Activated T-helper 9 cell treated with anti-CD3 and anti-CD28 coated beads, Interleukin-2, amount 50 U/mL, for 16 hours (primary cell): ENCODE results near the gene C9orf40.
A peak's percentile ranks its signal among the peaks of the same experiment; 100 is the strongest.

Source experiments
- DNase-seq: peaks from one replicate; pipeline ENCODE4 v3.0.0-alpha.2; 2020; ENCODE audit warnings: low read depth

Gene C9orf40

DNA sequence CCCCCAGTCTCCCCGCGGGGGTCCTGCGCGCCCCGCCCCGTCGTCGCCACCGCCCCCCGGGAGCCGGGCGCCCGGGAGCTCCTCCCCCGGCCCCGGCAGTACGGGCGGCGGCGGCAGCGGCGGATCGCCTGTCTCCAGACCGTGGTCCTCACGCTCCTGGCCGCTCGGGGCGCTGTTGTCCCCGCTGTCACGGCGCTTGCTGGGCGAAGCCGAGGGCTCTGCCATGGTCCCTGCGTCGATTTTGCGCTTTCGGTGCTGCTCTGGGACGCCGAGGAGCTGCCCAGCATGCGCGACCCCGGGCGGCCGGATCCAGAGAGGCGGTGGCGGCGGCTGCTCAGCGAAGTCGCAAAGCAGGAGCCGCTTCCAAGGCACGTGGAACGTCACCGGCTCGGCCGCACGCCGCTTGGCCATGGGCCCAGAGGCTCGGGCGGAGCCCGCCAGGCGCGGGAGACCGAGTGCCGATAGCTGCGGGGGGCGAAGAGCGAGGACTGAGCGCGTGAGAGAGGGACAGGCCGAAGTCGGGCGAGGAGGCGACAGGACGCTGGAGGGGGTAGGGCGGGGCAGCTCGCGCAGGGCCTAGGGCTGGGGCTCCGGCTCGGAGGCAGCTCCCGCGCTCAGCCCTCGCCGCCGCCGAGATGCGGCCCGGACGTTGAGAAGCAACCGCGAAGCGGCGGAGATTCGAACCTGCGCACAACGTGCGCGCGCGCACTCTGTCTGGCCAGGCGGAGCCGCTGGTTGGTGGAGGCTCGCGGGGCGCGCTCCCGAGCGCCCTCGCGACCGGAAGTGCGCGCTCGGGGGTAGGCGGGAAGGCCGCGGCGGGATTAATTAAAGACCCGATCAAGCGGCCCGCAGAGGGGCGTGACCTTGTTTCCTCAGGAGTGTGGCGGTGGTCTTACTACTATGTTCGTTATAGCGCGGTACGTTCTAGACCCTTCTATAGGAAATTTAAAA is at the start of gene C9orf40:
TSS of gene C9orf40 (minus strand) at position 712 of the 951 bp plus-strand sequence. CDS start at position 411, 301 bp downstream.
- DNase-seq, result peak; percentile 87

- DNase-seq, result no peak
Observed at GRCh38 chr9:75001719-75002421, 49.2 kb upstream of the C9orf40 start.

- DNase-seq, result no peak
Observed at GRCh38 chr9:75000835-75001234, 48.1 kb upstream of the C9orf40 start.

DNA sequence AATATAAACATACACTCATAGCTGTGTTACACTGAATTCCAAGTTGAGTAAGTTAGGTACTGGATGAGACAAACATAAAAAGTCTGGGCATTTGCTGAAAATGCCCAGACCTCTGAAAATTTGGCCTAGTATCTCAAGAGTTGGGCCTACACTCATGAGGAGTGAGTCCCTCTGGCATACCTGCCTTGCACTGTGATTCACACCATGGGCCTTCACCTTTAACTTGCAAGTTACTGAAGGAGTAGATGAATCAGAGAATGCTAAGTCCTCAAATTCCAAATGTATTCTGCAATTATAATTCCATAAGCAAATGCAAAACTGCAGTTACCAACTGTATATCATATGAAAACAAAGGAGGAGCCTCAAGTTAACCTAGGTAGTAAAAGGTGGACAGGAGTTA is 32.3 kb upstream of the C9orf40 start:
- no peak for DNase-seq

DNA sequence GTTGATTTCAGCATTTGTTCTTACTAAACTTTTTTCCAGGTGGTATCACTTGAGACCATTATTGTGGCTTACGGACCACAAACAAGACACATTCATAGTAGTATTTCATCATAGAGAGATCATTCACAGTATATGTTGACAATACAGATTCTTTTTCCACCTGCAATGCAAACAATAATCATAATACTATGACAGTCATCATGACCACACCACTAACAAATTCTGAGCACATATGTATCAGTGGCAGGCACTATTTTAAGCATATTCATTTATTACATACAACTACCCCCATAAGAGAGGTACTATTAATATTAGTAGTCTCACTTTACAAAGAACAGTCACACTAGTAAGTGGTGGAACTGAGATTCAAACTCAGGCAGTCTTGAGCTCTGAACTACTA is 31.0 kb upstream of the C9orf40 start:
- DNase-seq, result no peak

DNA sequence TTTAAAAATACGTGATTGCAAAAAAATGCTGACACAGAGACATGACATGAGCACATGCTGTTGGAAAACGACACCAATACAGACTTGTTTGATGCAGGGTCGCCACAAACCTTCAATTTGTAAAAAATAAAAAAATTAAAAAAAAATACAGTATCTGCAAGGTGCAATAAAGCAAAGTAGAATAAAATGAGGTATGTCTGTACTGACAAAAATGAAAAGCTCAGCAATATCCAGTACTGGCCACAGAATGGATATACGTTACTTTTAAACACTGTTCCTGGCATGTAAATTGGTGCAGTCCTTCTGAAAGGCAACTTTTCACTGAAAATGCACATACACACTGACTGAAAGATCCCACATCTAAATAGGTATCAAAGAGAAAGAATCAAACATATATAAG is 27.1 kb upstream of the C9orf40 start:
- DNase-seq, result no peak

- DNase-seq, result no peak
Observed at GRCh38 chr9:74977287-74977686, 24.6 kb upstream of the C9orf40 start.

DNA sequence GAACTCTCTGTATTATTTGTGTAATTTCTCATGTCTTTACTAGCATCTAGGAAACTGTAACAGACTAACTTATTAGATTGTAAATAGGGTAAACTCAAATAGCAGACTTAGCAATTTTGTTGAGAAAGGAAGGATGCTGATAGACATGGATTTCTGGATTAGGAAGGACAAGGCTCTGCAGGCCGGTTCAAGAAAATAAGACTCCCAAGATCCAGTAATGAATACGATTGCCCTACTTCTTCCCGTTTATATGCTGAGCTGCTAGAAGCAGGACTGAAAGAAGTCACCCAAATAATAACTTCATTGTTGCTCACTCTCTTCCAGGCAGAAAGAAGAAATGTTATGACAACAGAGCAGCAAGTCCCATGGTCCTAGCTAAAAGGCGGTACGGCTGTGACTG is 22.8 kb upstream of the C9orf40 start:
- DNase-seq, result no peak

DNA sequence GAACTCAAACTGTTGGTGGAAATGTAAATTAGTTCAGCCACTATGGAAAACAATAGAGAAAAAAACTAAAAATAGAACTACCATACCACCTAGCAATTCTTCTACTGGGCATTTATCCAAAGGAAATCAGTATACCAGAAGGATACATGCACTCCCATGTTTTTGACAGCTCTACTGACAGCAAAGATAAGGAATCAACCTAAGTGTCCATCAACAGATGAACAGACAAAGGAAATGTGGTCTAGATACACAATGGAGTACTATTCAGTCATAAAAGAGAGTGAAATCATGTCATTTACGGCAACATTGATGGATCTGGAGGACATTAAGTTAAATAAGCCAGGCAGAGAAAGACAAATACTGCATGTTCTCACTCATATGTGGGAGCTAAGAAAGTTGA is 21.8 kb upstream of the C9orf40 start:
- no peak for DNase-seq

DNA sequence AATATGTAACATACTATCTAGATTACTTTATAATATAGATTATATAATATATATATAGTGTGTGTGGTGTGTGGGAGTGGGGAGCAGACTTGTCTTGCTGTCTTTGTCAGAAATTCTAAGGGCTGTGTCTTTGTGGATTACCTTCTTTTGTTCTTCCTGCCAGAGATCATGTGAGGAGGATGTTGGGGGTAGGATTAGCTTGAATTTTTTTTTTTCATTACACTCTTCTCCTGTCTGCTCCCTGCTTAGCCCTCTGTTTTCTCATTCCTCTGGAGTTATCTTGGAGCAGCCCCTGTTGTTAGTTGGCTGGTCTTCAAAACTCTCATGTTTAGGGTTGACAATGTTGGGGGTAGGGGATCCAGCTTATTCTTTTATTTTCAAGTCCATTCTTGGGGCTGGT is 21.0 kb upstream of the C9orf40 start:
- no peak for DNase-seq

- no peak for DNase-seq
Observed at GRCh38 chr9:74963056-74963455, 10.3 kb upstream of the C9orf40 start.

DNA sequence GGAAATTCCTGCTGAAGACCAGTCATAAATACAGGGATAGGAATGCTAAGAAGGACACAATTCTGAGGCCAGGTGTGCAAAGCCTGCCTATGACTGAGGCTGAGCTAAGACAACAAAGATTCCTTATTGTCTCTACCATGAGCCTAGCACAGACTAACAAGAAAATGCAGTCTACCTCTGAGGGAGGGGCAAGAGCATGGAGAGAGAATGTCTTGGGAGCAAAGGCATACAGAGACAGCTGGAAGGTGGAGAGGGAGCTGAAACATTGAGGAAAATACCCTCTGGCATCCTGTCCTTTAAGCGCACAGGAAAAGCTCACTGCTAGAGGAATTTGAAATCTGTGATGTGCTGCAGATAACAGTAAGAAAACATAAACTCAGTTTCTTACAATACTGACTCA is 8.8 kb upstream of the C9orf40 start:
- no peak for DNase-seq

DNA sequence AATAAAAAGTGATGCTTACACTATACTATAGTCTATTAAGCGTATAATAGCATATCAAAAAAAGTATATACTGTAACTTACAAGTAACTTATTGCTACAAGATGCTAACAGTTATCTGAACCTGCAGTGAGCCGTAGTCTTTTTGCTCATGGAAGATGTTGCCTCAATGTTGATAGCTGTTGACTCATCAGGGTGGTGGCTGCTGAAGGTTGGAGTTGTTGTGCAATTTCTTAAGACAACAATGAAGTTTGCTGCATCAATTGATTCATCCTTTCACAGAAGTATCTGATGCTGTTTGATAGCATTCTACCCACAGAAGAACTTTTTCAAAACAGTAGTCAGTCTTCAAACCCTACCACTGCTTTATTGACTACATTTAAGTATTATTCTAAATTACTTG is 7.8 kb upstream of the C9orf40 start:
- DNase-seq, result no peak

GRCh38 chr9:74958587-74958986 is 5.9 kb upstream of the C9orf40 start:
- no peak for DNase-seq

GRCh38 chr9:74953235-74953751 is 581 bp upstream of the C9orf40 start:
- no peak for DNase-seq

DNA sequence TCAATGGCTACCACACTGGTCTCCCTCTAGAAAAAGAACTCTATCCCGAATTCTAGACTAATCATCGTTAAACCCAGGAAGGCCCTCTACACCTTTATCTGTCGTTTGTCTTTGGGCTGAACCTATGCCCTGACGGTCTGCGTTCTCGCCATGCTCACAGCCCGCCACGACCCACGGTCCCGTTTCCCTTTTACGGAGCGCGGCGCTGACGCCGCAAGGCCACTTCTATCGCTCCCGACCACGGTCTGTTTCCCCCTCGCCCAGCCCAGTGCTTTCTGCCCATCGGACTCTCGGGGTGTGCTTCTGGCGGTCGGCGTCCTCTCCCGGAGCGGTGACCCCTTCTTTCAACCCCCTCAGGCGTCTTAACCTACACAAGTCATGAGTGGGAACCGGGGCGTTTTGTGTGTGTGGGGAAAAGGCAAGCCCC is 974 bp downstream of the C9orf40 start:
- DNase-seq, result peak; percentile 29

DNA sequence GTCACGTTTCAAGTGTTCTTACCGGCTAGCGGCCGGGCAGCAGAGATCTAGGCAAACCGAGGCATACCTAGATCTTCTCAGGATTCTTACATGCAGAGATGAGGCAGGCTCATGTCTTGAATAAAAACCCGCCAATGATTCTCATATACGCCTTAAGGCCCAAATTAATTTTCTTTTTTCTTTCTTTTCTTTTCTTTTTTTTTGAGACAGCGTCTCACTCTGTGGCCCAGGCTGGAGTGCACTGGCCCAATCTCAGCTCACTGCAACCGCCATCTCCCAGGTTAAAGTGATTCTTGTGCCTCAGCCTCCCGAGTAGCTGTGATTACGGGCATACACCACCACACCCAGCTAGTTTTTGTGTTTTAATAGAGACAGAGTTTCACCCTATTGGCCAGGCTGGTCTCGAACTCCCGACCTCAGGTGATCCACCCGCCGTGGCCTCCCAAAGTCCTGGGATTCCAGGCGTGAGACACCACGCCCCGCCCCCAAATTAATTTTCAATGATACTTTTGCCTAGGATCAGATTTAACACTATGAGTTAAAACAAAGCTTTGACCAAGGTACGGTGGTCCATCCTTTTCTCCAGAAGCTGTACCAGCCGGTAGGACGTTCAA is 1.5 kb downstream of the C9orf40 start:
- DNase-seq, result no peak

- DNase-seq, result no peak
Observed at GRCh38 chr9:74949859-74950855, 2.6 kb downstream of the C9orf40 start.

DNA sequence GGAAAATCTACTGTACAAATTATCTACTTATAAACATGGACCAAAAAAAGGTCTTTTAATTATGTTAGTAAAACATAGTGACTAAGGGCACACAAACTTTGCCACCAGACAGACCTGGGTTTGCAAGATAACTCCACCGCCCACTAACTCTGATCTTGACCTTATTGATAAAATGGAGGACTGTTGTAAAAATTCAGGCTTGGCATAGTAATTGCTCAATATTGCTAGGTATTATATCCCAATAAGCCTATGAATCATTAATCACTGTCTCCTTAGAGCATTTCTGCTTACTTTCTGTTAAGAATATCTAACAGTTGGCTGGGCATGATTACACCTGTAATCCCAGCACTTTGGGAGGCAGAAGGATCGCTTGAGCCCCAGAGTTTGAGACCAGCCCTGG is 3.8 kb downstream of the C9orf40 start:
- no peak for DNase-seq

DNA sequence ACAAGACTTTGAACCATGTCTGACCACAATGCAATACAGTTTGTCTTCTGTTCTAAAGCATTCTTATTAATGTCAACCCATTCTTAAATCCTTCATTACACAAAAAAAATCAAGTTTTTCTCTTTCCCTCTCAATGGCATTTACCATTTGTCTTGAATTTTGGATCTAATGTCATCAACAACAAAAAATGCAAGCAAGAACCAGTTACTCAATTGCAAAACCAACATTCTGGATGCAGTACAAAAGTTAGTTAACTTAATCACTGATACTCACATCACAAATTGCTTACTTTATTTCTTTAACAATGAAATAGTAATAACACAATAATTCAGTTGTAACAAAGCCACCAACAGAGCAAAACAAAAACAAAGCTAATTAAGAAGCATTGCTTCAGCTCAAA is 6.0 kb downstream of the C9orf40 start:
- no peak for DNase-seq

- DNase-seq, result peak; percentile 12
Observed at GRCh38 chr9:74942801-74943200, 9.9 kb downstream of the C9orf40 start.
